ENCODE results near the gene ABCA9. TPM values are rescaled to one million over a fixed set of nuclear protein-coding genes. Genes with fewer than 3 reads are reported as not detected.

The ABCA9 gene
- total RNA-seq, 1 experiment from 2014 or later: not detected

GRCh38 chr17:69086641-69087040 lies 25.9 kb upstream of the ABCA9 start:
- Mint-ChIP-seq H3K36me3 (no peaks in the 10 kb centered on the region), H3K4me3 (no peak overlapping the region), H3K27ac (no peak overlapping the region), H3K4me1 (peaks cover 3% of the 10 kb centered on the region; the same call in 1 of the 2 replicates), H3K27me3 (ENCODE audit: low read depth) (peaks cover 2% of the 10 kb centered on the region; the same call in 1 of the 2 replicates), H3K9me3 (peaks cover 13% of the 10 kb centered on the region)
- ChIA-PET POLR2A (no interaction called here), CTCF (no interaction called here)
- no peak for TF ChIP-seq TCF7 (CRISPR knock-in tag; IDR thresholded peaks at IDR 0.05; ENCODE audit: low read depth)
- no peak for TF ChIP-seq CREM (CRISPR knock-in tag; IDR thresholded peaks at IDR 0.05)
- TF ChIP-seq ZNF396 (CRISPR knock-in tag; IDR thresholded peaks at IDR 0.05; ENCODE audit: borderline replicate concordance): no peak
- TF ChIP-seq, protein P1, sequence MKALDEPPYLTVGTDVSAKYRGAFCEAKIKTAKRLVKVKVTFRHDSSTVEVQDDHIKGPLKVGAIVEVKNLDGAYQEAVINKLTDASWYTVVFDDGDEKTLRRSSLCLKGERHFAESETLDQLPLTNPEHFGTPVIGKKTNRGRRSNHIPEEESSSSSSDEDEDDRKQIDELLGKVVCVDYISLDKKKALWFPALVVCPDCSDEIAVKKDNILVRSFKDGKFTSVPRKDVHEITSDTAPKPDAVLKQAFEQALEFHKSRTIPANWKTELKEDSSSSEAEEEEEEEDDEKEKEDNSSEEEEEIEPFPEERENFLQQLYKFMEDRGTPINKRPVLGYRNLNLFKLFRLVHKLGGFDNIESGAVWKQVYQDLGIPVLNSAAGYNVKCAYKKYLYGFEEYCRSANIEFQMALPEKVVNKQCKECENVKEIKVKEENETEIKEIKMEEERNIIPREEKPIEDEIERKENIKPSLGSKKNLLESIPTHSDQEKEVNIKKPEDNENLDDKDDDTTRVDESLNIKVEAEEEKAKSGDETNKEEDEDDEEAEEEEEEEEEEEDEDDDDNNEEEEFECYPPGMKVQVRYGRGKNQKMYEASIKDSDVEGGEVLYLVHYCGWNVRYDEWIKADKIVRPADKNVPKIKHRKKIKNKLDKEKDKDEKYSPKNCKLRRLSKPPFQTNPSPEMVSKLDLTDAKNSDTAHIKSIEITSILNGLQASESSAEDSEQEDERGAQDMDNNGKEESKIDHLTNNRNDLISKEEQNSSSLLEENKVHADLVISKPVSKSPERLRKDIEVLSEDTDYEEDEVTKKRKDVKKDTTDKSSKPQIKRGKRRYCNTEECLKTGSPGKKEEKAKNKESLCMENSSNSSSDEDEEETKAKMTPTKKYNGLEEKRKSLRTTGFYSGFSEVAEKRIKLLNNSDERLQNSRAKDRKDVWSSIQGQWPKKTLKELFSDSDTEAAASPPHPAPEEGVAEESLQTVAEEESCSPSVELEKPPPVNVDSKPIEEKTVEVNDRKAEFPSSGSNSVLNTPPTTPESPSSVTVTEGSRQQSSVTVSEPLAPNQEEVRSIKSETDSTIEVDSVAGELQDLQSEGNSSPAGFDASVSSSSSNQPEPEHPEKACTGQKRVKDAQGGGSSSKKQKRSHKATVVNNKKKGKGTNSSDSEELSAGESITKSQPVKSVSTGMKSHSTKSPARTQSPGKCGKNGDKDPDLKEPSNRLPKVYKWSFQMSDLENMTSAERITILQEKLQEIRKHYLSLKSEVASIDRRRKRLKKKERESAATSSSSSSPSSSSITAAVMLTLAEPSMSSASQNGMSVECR (CRISPR knock-in tag; IDR thresholded peaks at IDR 0.05; ENCODE audit: borderline replicate concordance): no peak
- TF ChIP-seq RORB (CRISPR knock-in tag; IDR thresholded peaks at IDR 0.05): no peak
- TF ChIP-seq JUN (CRISPR knock-in tag; IDR thresholded peaks at IDR 0.05): no peak
- no peak for TF ChIP-seq PRRX2 (CRISPR knock-in tag; IDR thresholded peaks at IDR 0.05)
- TF ChIP-seq, protein P2, sequence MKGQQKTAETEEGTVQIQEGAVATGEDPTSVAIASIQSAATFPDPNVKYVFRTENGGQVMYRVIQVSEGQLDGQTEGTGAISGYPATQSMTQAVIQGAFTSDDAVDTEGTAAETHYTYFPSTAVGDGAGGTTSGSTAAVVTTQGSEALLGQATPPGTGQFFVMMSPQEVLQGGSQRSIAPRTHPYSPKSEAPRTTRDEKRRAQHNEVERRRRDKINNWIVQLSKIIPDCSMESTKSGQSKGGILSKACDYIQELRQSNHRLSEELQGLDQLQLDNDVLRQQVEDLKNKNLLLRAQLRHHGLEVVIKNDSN (CRISPR knock-in tag; IDR thresholded peaks at IDR 0.05): no peak
- no peak for TF ChIP-seq MXD4 (CRISPR knock-in tag; IDR thresholded peaks at IDR 0.05; ENCODE audit: borderline replicate concordance)
- no peak for TF ChIP-seq GABPB1 (CRISPR knock-in tag; IDR thresholded peaks at IDR 0.05)
- no peak for TF ChIP-seq RELA (CRISPR knock-in tag; IDR thresholded peaks at IDR 0.05; ENCODE audit: borderline replicate concordance)
- TF ChIP-seq, protein P3, sequence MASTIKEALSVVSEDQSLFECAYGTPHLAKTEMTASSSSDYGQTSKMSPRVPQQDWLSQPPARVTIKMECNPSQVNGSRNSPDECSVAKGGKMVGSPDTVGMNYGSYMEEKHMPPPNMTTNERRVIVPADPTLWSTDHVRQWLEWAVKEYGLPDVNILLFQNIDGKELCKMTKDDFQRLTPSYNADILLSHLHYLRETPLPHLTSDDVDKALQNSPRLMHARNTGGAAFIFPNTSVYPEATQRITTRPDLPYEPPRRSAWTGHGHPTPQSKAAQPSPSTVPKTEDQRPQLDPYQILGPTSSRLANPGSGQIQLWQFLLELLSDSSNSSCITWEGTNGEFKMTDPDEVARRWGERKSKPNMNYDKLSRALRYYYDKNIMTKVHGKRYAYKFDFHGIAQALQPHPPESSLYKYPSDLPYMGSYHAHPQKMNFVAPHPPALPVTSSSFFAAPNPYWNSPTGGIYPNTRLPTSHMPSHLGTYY (CRISPR knock-in tag; IDR thresholded peaks at IDR 0.05): no peak
- no peak for TF ChIP-seq ELF4 (CRISPR knock-in tag; IDR thresholded peaks at IDR 0.05; ENCODE audit: low read depth)
- TF ChIP-seq NR3C1 (CRISPR knock-in tag; conservative IDR thresholded peaks at IDR 0.05; ENCODE audit: low read depth): no peak
- TF ChIP-seq STAT6 (CRISPR knock-in tag; conservative IDR thresholded peaks at IDR 0.05; ENCODE audit: low read depth): no peak
- no peak for TF ChIP-seq FOXK1 (CRISPR knock-in tag; IDR thresholded peaks at IDR 0.05)
- TF ChIP-seq, protein P4, sequence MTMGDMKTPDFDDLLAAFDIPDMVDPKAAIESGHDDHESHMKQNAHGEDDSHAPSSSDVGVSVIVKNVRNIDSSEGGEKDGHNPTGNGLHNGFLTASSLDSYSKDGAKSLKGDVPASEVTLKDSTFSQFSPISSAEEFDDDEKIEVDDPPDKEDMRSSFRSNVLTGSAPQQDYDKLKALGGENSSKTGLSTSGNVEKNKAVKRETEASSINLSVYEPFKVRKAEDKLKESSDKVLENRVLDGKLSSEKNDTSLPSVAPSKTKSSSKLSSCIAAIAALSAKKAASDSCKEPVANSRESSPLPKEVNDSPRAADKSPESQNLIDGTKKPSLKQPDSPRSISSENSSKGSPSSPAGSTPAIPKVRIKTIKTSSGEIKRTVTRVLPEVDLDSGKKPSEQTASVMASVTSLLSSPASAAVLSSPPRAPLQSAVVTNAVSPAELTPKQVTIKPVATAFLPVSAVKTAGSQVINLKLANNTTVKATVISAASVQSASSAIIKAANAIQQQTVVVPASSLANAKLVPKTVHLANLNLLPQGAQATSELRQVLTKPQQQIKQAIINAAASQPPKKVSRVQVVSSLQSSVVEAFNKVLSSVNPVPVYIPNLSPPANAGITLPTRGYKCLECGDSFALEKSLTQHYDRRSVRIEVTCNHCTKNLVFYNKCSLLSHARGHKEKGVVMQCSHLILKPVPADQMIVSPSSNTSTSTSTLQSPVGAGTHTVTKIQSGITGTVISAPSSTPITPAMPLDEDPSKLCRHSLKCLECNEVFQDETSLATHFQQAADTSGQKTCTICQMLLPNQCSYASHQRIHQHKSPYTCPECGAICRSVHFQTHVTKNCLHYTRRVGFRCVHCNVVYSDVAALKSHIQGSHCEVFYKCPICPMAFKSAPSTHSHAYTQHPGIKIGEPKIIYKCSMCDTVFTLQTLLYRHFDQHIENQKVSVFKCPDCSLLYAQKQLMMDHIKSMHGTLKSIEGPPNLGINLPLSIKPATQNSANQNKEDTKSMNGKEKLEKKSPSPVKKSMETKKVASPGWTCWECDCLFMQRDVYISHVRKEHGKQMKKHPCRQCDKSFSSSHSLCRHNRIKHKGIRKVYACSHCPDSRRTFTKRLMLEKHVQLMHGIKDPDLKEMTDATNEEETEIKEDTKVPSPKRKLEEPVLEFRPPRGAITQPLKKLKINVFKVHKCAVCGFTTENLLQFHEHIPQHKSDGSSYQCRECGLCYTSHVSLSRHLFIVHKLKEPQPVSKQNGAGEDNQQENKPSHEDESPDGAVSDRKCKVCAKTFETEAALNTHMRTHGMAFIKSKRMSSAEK (CRISPR knock-in tag; IDR thresholded peaks at IDR 0.05; ENCODE audit: borderline replicate concordance): no peak
- TF ChIP-seq, protein P5, sequence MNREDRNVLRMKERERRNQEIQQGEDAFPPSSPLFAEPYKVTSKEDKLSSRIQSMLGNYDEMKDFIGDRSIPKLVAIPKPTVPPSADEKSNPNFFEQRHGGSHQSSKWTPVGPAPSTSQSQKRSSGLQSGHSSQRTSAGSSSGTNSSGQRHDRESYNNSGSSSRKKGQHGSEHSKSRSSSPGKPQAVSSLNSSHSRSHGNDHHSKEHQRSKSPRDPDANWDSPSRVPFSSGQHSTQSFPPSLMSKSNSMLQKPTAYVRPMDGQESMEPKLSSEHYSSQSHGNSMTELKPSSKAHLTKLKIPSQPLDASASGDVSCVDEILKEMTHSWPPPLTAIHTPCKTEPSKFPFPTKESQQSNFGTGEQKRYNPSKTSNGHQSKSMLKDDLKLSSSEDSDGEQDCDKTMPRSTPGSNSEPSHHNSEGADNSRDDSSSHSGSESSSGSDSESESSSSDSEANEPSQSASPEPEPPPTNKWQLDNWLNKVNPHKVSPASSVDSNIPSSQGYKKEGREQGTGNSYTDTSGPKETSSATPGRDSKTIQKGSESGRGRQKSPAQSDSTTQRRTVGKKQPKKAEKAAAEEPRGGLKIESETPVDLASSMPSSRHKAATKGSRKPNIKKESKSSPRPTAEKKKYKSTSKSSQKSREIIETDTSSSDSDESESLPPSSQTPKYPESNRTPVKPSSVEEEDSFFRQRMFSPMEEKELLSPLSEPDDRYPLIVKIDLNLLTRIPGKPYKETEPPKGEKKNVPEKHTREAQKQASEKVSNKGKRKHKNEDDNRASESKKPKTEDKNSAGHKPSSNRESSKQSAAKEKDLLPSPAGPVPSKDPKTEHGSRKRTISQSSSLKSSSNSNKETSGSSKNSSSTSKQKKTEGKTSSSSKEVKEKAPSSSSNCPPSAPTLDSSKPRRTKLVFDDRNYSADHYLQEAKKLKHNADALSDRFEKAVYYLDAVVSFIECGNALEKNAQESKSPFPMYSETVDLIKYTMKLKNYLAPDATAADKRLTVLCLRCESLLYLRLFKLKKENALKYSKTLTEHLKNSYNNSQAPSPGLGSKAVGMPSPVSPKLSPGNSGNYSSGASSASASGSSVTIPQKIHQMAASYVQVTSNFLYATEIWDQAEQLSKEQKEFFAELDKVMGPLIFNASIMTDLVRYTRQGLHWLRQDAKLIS (CRISPR knock-in tag; IDR thresholded peaks at IDR 0.05; ENCODE audit: borderline replicate concordance): no peak
- no peak for TF ChIP-seq HMGA2 (CRISPR knock-in tag; IDR thresholded peaks at IDR 0.05)
- ATAC-seq: no peak
- DNase-seq (ENCODE audit: low spot score): no peak
